ENCODE data around the gene PPP6R2. TPM values are rescaled to one million over a fixed set of nuclear protein-coding genes. Genes with fewer than 3 reads are reported as not detected.

The PPP6R2 gene
- polyA plus RNA-seq, 1 experiment = 46.4 TPM

- Histone ChIP-seq H3K27me3 (ENCODE audit: control insufficient read depth, insufficient read depth, low read length) (no peaks in the 10 kb centered on the region), H3K4me3 (ENCODE audit: low read depth, low read length) (no peak overlapping the region), H3K36me3 (ENCODE audit: control insufficient read depth, insufficient read depth, low read length) (peaks cover 59% of the 10 kb centered on the region)
- no peak for TF ChIP-seq CTCF (IDR thresholded peaks at IDR 0.05; ENCODE audit: insufficient read depth, low read depth, low read length)
- no peak for DNase-seq (ENCODE audit: low read depth)
- CTCF ChIA-PET = no interaction called here
- POLR2A ChIA-PET = no interaction called here
These were observed 76.9 kb downstream of the PPP6R2 start for GRCh38 chr22:50420015-50420414.

- no peaks in the 10 kb centered on the region for H3K27me3 ChIP-seq (ENCODE audit: control insufficient read depth, insufficient read depth, low read length)
- H3K4me3 ChIP-seq (ENCODE audit: low read depth, low read length) = no peak overlapping the region
- ChIA-PET POLR2A (no interaction called here), CTCF (no interaction called here)
- peaks cover 55% of the 10 kb centered on the region for H3K36me3 ChIP-seq (ENCODE audit: control insufficient read depth, insufficient read depth, low read length)
- DNase-seq (ENCODE audit: low read depth) = no peak
- no peak for TF ChIP-seq CTCF (IDR thresholded peaks at IDR 0.05; ENCODE audit: insufficient read depth, low read depth, low read length)
These were observed 77.5 kb downstream of the PPP6R2 start for GRCh38 chr22:50420581-50420980.

- TF ChIP-seq CTCF (IDR thresholded peaks at IDR 0.05; ENCODE audit: insufficient read depth, low read depth, low read length) = no peak
- ChIA-PET POLR2A (no interaction called here), CTCF (no interaction called here)
- Histone ChIP-seq H3K4me3 (ENCODE audit: low read depth, low read length) (no peak overlapping the region), H3K36me3 (ENCODE audit: control insufficient read depth, insufficient read depth, low read length) (peaks cover 43% of the 10 kb centered on the region), H3K27me3 (ENCODE audit: control insufficient read depth, insufficient read depth, low read length) (no peaks in the 10 kb centered on the region)
- no peak for DNase-seq (ENCODE audit: low read depth)
These were observed 78.9 kb downstream of the PPP6R2 start for GRCh38 chr22:50422046-50422445.

GRCh38 chr22:50422961-50423815, 80.1 kb downstream of the PPP6R2 start:
- no peak for DNase-seq (ENCODE audit: low read depth)
- Histone ChIP-seq H3K27me3 (ENCODE audit: control insufficient read depth, insufficient read depth, low read length) (no peaks in the 10 kb centered on the region), H3K4me3 (ENCODE audit: low read depth, low read length) (no peak overlapping the region), H3K36me3 (ENCODE audit: control insufficient read depth, insufficient read depth, low read length) (peaks cover 36% of the 10 kb centered on the region)
- ChIA-PET POLR2A (no interaction called here), CTCF (interaction anchor here (0.8 kb wide), 1 partner anchor 78 kb away, joined by 3 read pairs; no protein-coding TSS in a partner anchor)
- TF ChIP-seq CTCF (IDR thresholded peaks at IDR 0.05; ENCODE audit: insufficient read depth, low read depth, low read length) = no peak

DNA sequence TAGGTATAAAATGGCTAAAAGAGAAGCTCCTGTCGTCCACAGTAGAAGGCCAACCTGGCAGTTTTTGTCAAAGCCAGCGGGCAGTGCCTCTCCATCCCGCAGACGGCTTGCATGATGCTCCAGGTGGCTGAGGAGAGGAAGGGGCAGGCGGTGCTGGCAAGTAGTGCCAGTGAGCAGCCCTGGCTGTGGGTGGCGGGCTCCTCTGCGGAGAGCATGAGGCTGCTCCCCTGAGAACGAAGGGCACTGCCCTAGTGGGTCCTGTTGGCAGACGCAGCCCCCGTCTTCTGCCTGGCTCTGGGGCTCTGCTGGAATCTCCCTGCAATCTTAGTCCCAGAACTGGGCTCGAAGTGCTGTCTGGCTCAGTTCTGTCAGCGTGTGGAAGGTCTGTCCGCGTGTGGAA, 80.8 kb downstream of the PPP6R2 start:
- no peak for TF ChIP-seq CTCF (IDR thresholded peaks at IDR 0.05; ENCODE audit: insufficient read depth, low read depth, low read length)
- Histone ChIP-seq H3K4me3 (ENCODE audit: low read depth, low read length) (no peak overlapping the region), H3K36me3 (ENCODE audit: control insufficient read depth, insufficient read depth, low read length) (peaks cover 34% of the 10 kb centered on the region), H3K27me3 (ENCODE audit: control insufficient read depth, insufficient read depth, low read length) (no peaks in the 10 kb centered on the region)
- DNase-seq (ENCODE audit: low read depth) = no peak
- ChIA-PET POLR2A (no interaction called here), CTCF (interaction anchor here (0.6 to 0.8 kb wide), 2 partner anchors 77 to 148 kb away, joined by 3 to 4 read pairs; no protein-coding TSS in a partner anchor)

All from BJ (cell line).